ENCODE data around the gene KRT32. TPM values are rescaled to one million over a fixed set of nuclear protein-coding genes. Genes with fewer than 3 reads are reported as not detected.

KRT32 gene
- total RNA-seq, 2 experiments from 2014 or later, result not detected

- intact Hi-C loops (cut with micrococcal nuclease; ENCODE audit: unreplicated experiment), result no loop called here
- Histone ChIP-seq H4K20me1 (ENCODE audit: insufficient read depth, low read length) (no peaks in the 10 kb centered on the region), H3K27ac (ENCODE audit: low read depth, low read length, poor library complexity, severe bottlenecking) (no peak overlapping the region), H3K4me1 (ENCODE audit: insufficient read depth, low read length, poor library complexity, severe bottlenecking) (no peaks in the 10 kb centered on the region), H2AFZ (ENCODE audit: low read length) (no peak overlapping the region), H3K79me2 (ENCODE audit: insufficient read depth, low read depth, low read length) (no peaks in the 10 kb centered on the region), H3K9me2 (ENCODE audit: insufficient read depth, low read length) (no peaks in the 10 kb centered on the region), H3K9me3 (ENCODE audit: low read length) (no peaks in the 10 kb centered on the region), H3K36me3 (ENCODE audit: insufficient read depth, low read length) (no peaks in the 10 kb centered on the region), H3K4me2 (ENCODE audit: low read length) (no peak overlapping the region), H3K4me3 (ENCODE audit: low read depth, low read length, poor library complexity, severe bottlenecking) (no peak overlapping the region)
- TF ChIP-seq CTCF (conservative IDR thresholded peaks at IDR 0.05; ENCODE audit: low read length), result no peak
- no peak for TF ChIP-seq EZH2phosphoT487 (IDR thresholded peaks at IDR 0.05; ENCODE audit: borderline replicate concordance, low read depth, low read length)
- peak; percentile 28 for DNase-seq (ENCODE audit: low spot score)
- no TSS peak for BruUV-seq (replicated peaks)
- ChIA-PET POLR2A (no interaction called here), CTCF (ENCODE audit: unreplicated experiment) (no interaction called here)
Observed at GRCh38 chr17:41505809-41506767, 38.9 kb upstream of the KRT32 start.

GRCh38 chr17:41505007-41505808 is 38.0 kb upstream of the KRT32 start, which contains the start of gene KRT13:
TSS of gene KRT13 (minus strand) at chr17:41505612. CDS start at chr17:41505550, 62 bp downstream.
- intact Hi-C loops (cut with micrococcal nuclease; ENCODE audit: unreplicated experiment), result no loop called here
- no TSS peak for BruUV-seq (replicated peaks)
- Histone ChIP-seq H3K4me2 (ENCODE audit: low read length) (no peak within 1 kb of the TSS), H3K36me3 (ENCODE audit: insufficient read depth, low read length) (no peaks in the 10 kb centered on the region), H3K9me2 (ENCODE audit: insufficient read depth, low read length) (no peaks in the 10 kb centered on the region), H3K4me3 (ENCODE audit: low read depth, low read length, poor library complexity, severe bottlenecking) (no peak within 1 kb of the TSS), H3K4me1 (ENCODE audit: insufficient read depth, low read length, poor library complexity, severe bottlenecking) (no peaks in the 10 kb centered on the region), H3K79me2 (ENCODE audit: insufficient read depth, low read depth, low read length) (no peaks in the 10 kb centered on the region), H4K20me1 (ENCODE audit: insufficient read depth, low read length) (no peaks in the 10 kb centered on the region), H2AFZ (ENCODE audit: low read length) (no peak within 1 kb of the TSS), H3K9me3 (ENCODE audit: low read length) (no peaks in the 10 kb centered on the region), H3K27ac (ENCODE audit: low read depth, low read length, poor library complexity, severe bottlenecking) (no peak within 1 kb of the TSS)
- CTCF ChIA-PET (ENCODE audit: unreplicated experiment), result no interaction called here
- POLR2A ChIA-PET, result no interaction called here
- no peak for DNase-seq (ENCODE audit: low spot score)
- no peak for TF ChIP-seq EZH2phosphoT487 (IDR thresholded peaks at IDR 0.05; ENCODE audit: borderline replicate concordance, low read depth, low read length)
- no peak for TF ChIP-seq CTCF (conservative IDR thresholded peaks at IDR 0.05; ENCODE audit: low read length)
